22Rv1 (cell line): Measurements from ENCODE around the gene SULT4A1.

ENCODE experiments used
- CTCF ChIP-seq: fragments of 450-650 bp; IDR thresholded peaks from 2 replicates; pipeline ENCODE4 v1.5.1; 2017; ENCODE audit warnings: mild to moderate bottlenecking
- ZFX ChIP-seq: fragments of 450-650 bp; IDR thresholded peaks from 2 replicates; pipeline ENCODE4 v1.6.1; 2017; ENCODE audit warnings: antibody characterized with exemption, borderline replicate concordance

- no peak for TF ChIP-seq CTCF
- no peak for TF ChIP-seq ZFX
These were observed 29.7 kb downstream of the SULT4A1 start for GRCh38 chr22:43832393-43833265.
